HepG2 (cell line): ENCODE measurements around the gene NES. TPM values are rescaled to one million over a fixed set of nuclear protein-coding genes. Genes with fewer than 3 reads are reported as not detected.

Source experiments
- CHD4 ChIP-seq: fragments of 200-600 bp; sonication (generic); IDR thresholded peaks from 2 replicates; pipeline ENCODE4 v1.7.0; 2017; ENCODE audit warnings: mild to moderate bottlenecking, low read length, borderline replicate concordance
- EED ChIP-seq: sonication (generic); formaldehyde crosslinking; IDR thresholded peaks from 2 replicates; pipeline ENCODE4 v1.5.0; 2020; ENCODE audit warnings: mild to moderate bottlenecking, missing genetic modification reagents
- IKZF4 ChIP-seq: sonication (generic); formaldehyde crosslinking; IDR thresholded peaks from 2 replicates; pipeline ENCODE4 v1.5.1; 2020; ENCODE audit warnings: borderline replicate concordance, mild to moderate bottlenecking, low read depth, missing genetic modification reagents; ENCODE audit errors: not compliant biosample characterization
- KAT7 ChIP-seq: IDR thresholded peaks from 2 replicates; pipeline ENCODE4 v1.6.1; 2018; ENCODE audit warnings: borderline replicate concordance, missing compliant biosample characterization
- TAF15 ChIP-seq: fragments of 200-400 bp; formaldehyde crosslinking; IDR thresholded peaks from one replicate; pipeline ENCODE4 v1.6.1; 2018; ENCODE audit warnings: mild to moderate bottlenecking, low read depth, low read length; ENCODE audit not compliant: poor library complexity, severe bottlenecking
- polyA plus RNA-seq, 8 experiments: library from polyadenylated mRNA; depleted of rRNA in 3 of 8; stranded (reverse) in 7 of 8; unstranded in 1 of 8; fragments of >200 nt; fragmentation: Illumina TruSeq in 4 of 8; extraction: Trizol in 4 of 8; gene quantifications; 2 replicates each; pipeline versions ENCODE4 v1.2.1 to v1.2.3, GENCODE V29; 2011 to 2016; ENCODE audit warnings: low read depth in 4 of 8, missing spikeins in 1 of 8, mixed read lengths in 1 of 8; ENCODE audit not compliant: insufficient read depth in 1 of 8
- total RNA-seq, 5 experiments: library from RNA; depleted of rRNA; stranded (reverse); fragments of >200 nt; fragmentation: Illumina TruSeq; extraction: Trizol; gene quantifications; 2 replicates each; pipeline ENCODE4 v1.2.3, GENCODE V29; 2016; ENCODE audit warnings: low read depth in 1 of 5
- TF ChIP-seq, protein P1 (sequence below): sonication (generic); formaldehyde crosslinking; IDR thresholded peaks from 2 replicates; pipeline ENCODE4 v1.4.0; 2020; ENCODE audit warnings: missing genetic modification reagents
- TF ChIP-seq, protein P2 (sequence below), 2 experiments: sonication (generic) in 1 of 2; formaldehyde crosslinking in 1 of 2; IDR thresholded peaks; 2 replicates each; pipeline versions ENCODE4 v1.4.0 to v1.6.1; 2016 to 2020; ENCODE audit warnings: borderline replicate concordance in 1 of 2, low read depth in 1 of 2, mild to moderate bottlenecking in 1 of 2, missing genetic modification reagents in 1 of 2
- TF ChIP-seq, protein P3 (sequence below): sonication (generic); formaldehyde crosslinking; IDR thresholded peaks from 2 replicates; pipeline ENCODE4 v1.5.0; 2020; ENCODE audit warnings: missing genetic modification reagents
- TF ChIP-seq, protein P4 (sequence below): sonication (generic); formaldehyde crosslinking; IDR thresholded peaks from 2 replicates; pipeline ENCODE4 v1.4.0; 2020; ENCODE audit warnings: missing genetic modification reagents, borderline replicate concordance
- TF ChIP-seq, protein P5 (sequence below): sonication (generic); formaldehyde crosslinking; IDR thresholded peaks from 2 replicates; pipeline ENCODE4 v1.8.1; 2023; ENCODE audit warnings: mild to moderate bottlenecking, missing genetic modification reagents

Gene NES
- total and polyA plus RNA-seq, 2 of the 13 experiments (the other 11 are each of a cell fraction or from before 2014, with no cell fraction given), result 1.7 to 16.6 TPM

DNA sequence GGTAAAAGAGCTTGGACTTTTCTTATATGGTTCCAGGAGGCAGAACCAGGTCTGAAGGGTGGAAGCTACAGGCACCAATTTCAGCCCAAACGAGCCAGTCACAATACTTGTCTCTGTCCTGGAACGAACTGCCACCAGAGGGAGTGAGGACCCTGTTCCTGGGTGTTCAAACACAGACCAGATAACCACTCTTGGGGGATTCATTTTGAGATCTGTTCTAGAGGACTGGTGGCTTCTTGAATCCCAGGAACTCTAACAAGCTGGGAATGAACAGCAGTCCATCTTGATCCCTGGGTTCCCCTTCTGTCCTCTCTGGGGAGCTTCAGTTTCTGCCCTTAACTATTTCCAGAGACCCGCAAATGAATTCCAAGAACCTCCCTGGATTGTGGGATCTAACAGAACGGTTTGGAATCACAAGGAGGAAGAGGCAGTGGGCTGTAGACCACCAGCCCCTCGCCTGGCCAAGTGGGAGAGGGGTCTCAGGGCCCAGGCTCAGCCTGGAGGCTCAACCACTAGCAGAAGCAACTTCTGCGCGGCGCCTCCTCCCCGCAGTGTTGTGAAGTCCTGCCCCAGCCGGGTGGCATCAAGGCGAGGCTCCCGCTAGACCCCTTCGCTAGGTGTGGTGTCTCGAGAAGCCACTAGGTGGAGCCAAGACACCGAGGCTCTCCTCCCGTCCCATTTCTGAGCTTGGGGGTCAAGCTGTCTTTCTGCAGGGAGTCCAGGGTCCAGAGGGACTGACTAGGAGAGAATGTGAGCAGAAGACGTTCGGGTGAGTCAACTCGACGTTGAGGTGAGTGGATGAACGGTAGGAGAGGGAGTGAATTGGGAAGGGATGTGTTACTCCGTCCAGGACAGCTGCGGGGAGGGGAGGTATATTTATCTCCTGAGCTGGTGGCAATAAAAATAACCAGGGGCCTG lies 12.1 kb upstream of the NES start (continued):
- TF ChIP-seq, protein P1, sequence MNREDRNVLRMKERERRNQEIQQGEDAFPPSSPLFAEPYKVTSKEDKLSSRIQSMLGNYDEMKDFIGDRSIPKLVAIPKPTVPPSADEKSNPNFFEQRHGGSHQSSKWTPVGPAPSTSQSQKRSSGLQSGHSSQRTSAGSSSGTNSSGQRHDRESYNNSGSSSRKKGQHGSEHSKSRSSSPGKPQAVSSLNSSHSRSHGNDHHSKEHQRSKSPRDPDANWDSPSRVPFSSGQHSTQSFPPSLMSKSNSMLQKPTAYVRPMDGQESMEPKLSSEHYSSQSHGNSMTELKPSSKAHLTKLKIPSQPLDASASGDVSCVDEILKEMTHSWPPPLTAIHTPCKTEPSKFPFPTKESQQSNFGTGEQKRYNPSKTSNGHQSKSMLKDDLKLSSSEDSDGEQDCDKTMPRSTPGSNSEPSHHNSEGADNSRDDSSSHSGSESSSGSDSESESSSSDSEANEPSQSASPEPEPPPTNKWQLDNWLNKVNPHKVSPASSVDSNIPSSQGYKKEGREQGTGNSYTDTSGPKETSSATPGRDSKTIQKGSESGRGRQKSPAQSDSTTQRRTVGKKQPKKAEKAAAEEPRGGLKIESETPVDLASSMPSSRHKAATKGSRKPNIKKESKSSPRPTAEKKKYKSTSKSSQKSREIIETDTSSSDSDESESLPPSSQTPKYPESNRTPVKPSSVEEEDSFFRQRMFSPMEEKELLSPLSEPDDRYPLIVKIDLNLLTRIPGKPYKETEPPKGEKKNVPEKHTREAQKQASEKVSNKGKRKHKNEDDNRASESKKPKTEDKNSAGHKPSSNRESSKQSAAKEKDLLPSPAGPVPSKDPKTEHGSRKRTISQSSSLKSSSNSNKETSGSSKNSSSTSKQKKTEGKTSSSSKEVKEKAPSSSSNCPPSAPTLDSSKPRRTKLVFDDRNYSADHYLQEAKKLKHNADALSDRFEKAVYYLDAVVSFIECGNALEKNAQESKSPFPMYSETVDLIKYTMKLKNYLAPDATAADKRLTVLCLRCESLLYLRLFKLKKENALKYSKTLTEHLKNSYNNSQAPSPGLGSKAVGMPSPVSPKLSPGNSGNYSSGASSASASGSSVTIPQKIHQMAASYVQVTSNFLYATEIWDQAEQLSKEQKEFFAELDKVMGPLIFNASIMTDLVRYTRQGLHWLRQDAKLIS, result no peak
- no peak for TF ChIP-seq KAT7 (CRISPR knock-in tag)
- TF ChIP-seq, protein P2, sequence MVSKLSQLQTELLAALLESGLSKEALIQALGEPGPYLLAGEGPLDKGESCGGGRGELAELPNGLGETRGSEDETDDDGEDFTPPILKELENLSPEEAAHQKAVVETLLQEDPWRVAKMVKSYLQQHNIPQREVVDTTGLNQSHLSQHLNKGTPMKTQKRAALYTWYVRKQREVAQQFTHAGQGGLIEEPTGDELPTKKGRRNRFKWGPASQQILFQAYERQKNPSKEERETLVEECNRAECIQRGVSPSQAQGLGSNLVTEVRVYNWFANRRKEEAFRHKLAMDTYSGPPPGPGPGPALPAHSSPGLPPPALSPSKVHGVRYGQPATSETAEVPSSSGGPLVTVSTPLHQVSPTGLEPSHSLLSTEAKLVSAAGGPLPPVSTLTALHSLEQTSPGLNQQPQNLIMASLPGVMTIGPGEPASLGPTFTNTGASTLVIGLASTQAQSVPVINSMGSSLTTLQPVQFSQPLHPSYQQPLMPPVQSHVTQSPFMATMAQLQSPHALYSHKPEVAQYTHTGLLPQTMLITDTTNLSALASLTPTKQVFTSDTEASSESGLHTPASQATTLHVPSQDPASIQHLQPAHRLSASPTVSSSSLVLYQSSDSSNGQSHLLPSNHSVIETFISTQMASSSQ (IDR thresholded peaks at IDR 0.05; ENCODE audit: low read depth), result no peak
- TF ChIP-seq, protein P2 (CRISPR knock-in tag; IDR thresholded peaks at IDR 0.05; ENCODE audit: borderline replicate concordance), result no peak
- no peak for TF ChIP-seq IKZF4
- TF ChIP-seq, protein P3, sequence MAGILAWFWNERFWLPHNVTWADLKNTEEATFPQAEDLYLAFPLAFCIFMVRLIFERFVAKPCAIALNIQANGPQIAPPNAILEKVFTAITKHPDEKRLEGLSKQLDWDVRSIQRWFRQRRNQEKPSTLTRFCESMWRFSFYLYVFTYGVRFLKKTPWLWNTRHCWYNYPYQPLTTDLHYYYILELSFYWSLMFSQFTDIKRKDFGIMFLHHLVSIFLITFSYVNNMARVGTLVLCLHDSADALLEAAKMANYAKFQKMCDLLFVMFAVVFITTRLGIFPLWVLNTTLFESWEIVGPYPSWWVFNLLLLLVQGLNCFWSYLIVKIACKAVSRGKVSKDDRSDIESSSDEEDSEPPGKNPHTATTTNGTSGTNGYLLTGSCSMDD, result no peak
- no peak for TF ChIP-seq EED (CRISPR knock-in tag)
- TF ChIP-seq, protein P4, sequence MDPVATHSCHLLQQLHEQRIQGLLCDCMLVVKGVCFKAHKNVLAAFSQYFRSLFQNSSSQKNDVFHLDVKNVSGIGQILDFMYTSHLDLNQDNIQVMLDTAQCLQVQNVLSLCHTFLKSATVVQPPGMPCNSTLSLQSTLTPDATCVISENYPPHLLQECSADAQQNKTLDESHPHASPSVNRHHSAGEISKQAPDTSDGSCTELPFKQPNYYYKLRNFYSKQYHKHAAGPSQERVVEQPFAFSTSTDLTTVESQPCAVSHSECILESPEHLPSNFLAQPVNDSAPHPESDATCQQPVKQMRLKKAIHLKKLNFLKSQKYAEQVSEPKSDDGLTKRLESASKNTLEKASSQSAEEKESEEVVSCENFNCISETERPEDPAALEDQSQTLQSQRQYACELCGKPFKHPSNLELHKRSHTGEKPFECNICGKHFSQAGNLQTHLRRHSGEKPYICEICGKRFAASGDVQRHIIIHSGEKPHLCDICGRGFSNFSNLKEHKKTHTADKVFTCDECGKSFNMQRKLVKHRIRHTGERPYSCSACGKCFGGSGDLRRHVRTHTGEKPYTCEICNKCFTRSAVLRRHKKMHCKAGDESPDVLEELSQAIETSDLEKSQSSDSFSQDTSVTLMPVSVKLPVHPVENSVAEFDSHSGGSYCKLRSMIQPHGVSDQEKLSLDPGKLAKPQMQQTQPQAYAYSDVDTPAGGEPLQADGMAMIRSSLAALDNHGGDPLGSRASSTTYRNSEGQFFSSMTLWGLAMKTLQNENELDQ (CRISPR knock-in tag), result no peak
- TF ChIP-seq, protein P5, sequence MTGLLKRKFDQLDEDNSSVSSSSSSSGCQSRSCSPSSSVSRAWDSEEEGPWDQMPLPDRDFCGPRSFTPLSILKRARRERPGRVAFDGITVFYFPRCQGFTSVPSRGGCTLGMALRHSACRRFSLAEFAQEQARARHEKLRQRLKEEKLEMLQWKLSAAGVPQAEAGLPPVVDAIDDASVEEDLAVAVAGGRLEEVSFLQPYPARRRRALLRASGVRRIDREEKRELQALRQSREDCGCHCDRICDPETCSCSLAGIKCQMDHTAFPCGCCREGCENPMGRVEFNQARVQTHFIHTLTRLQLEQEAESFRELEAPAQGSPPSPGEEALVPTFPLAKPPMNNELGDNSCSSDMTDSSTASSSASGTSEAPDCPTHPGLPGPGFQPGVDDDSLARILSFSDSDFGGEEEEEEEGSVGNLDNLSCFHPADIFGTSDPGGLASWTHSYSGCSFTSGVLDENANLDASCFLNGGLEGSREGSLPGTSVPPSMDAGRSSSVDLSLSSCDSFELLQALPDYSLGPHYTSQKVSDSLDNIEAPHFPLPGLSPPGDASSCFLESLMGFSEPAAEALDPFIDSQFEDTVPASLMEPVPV (CRISPR knock-in tag), result no peak
- TF ChIP-seq CHD4, result no peak
- no peak for TF ChIP-seq TAF15
